Measurements from ENCODE around the gene TEN1.

GRCh38 chr17:76032780-76033108 lies 53.7 kb downstream of the TEN1 start:
- TF ChIP-seq, protein P1, sequence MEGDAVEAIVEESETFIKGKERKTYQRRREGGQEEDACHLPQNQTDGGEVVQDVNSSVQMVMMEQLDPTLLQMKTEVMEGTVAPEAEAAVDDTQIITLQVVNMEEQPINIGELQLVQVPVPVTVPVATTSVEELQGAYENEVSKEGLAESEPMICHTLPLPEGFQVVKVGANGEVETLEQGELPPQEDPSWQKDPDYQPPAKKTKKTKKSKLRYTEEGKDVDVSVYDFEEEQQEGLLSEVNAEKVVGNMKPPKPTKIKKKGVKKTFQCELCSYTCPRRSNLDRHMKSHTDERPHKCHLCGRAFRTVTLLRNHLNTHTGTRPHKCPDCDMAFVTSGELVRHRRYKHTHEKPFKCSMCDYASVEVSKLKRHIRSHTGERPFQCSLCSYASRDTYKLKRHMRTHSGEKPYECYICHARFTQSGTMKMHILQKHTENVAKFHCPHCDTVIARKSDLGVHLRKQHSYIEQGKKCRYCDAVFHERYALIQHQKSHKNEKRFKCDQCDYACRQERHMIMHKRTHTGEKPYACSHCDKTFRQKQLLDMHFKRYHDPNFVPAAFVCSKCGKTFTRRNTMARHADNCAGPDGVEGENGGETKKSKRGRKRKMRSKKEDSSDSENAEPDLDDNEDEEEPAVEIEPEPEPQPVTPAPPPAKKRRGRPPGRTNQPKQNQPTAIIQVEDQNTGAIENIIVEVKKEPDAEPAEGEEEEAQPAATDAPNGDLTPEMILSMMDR (IDR thresholded peaks at IDR 0.05; ENCODE audit: insufficient read depth, low read length): no peak
- no peak for TF ChIP-seq POLR2AphosphoS5 (IDR thresholded peaks at IDR 0.05; ENCODE audit: low read depth)
- TF ChIP-seq REST (IDR thresholded peaks at IDR 0.05; ENCODE audit: insufficient replicate concordance, low read depth): no peak
- no peak for TF ChIP-seq GABPA (IDR thresholded peaks at IDR 0.05; ENCODE audit: low read depth)
